Endothelial cell of hepatic sinusoid (primary cell): ENCODE results near the gene TMEM238L.
"Not testable (repeated sequence)": the region's sequence is repeated elsewhere in the genome, so short reads cannot be mapped to it uniquely, and the experiment has no call there.

Experiments used
- in situ Hi-C: cut with HindIII; loops from 2 replicates; pipeline ENCODE4 v1.10.0; 2017; ENCODE audit warnings: low sequenced_read_pairs

The TMEM238L gene, protein sequence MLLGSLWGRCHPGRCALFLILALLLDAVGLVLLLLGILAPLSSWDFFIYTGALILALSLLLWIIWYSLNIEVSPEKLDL

DNA sequence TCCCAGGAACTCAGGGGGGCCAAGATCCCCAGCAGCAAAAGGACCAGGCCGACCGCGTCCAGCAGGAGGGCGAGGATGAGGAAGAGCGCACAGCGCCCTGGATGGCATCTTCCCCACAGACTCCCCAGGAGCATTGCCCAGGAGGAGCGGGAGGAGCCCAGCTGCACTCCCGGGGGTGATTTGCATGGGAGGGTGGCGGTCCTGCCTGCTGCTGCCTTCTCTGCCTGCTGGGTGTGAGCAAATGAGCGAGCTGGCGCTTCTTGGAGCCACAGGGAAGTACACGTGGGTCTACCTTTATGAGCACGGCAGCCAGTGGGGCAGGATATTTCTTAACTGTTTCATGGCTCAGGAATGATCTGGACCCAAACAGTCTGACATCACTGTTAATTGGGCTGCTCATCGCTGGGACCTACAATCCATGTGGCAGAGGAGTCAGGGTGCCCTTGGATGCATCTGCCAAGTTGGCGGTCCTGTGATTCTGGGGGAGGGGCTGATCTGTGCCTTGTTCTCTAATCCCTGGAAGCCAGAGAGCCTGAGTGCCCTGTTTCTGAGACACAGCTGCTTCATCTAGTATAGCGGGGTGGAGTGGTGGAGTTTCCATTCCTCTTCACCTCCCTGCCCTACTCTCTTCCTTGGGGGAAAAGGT lies at the start of gene TMEM238L:
Gene TMEM238L (minus strand): TSS at position 270 of the 646 bp plus-strand sequence. CDS start 136 bp downstream, at position 134.
- in situ Hi-C loops, result no loop called here

DNA sequence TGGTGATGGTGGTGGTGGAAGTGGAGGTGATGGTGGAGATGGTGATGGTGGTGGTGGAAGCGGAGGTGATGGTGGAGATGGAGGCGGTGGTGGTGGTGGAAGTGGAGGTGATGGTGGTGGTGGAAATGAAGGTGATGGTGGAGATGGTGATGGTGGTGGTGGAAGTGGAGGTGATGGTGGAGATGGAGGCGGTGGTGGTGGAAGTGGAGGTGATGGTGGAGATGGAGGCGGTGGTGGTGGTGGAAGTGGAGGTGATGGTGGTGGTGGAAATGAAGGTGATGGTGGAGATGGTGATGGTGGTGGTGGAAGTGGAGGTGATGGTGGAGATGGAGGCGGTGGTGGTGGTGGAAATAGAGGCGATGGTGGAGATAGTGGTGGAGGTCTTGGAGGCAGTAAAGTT lies 42.7 kb upstream of the TMEM238L start:
- in situ Hi-C loops, result not testable (repeated sequence)

DNA sequence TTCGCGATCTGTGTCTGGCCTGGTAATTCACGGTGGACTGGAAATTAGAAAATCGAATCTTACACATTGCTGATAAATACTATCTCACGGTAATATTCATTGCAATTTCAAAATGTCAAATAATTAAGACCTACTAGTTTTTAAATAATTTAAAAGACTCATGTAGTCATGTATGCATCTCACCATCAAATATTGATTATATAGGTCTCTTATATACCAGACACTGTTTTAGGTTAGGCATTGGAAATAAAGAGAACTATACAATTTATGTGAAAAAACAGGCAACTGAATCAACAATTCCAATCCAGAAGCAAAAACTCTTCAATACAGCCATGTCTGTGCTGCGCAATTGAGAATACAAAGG lies 41.5 kb upstream of the TMEM238L start:
- in situ Hi-C loops, result no loop called here

DNA sequence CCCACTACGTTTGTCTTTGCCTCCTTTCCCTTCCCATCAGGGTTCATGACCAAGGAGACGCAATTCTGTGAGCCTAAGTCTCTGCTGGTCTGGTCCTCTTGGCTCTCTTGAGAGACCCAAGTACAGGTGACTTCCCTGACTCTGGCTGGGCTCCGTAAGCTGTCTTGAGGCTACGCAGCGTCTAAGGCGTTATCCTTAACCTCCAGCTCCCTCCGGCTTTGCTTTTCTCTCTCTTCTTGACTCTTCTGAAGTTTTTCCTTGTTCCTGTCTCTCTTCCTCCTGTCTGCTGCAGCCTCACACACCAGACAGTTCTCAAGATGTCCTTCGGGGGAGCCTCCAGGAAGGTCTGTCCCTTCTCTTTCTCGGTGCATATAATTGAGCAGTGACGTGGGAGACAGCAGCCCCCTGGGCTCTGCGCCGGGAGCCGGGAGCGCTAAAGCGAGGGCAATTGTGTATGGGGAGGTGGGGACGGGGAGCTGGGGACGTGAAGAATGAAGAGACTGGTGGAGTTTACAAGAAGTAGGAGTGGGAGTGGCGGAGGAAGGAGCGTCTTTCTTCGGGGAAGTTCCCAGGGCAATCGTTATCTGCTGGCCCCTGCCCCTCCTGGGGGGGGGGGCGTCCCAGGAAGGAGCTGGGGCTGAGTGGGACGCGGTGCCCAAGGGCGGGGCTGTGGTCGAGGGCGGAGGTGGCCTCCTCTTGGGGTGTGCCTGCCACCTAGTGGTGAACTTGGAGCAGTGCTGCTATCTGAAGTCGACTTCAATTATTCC lies 40.9 kb upstream of the TMEM238L start:
- in situ Hi-C loops, result no loop called here

DNA sequence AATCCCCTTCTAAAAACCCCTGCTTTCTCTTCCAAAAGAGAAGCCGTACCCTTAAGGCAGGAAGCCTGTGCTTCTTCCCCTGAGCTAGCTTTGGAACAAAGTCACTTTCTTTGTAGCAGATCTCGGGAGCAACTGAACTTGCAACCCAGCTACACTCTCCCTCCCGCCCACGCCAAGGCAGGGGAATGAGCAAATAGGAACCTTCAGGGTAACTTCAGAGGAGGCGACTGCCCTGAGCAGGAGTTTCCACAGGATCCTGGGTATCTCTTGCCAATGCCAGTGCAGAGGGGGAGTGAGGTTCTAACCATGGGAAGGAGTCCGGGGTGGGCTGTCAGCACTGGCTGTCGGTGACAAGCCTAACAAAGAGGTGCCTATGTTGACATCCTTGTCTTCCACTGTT lies 39.9 kb upstream of the TMEM238L start:
- in situ Hi-C loops, result no loop called here

DNA sequence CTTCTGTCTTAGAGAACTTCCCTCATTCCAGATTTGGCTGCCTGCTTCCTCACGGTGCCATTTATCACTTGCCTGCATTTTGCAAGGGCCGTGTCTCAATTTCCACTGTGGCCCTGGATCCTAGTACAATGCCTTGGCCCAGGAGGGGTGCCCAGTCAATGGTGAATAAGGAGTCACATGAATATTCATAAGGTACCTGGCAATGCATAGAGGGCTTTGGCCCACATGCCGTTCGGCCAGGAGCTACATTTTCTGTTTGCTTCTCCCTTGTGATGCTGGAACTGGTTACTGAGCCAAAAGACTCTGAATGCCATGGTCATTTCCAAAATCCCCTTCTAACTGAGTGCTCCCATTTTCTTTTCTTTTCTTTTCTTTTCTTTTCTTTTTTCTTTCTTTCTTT lies 38.8 kb upstream of the TMEM238L start:
- in situ Hi-C loops, result no loop called here

DNA sequence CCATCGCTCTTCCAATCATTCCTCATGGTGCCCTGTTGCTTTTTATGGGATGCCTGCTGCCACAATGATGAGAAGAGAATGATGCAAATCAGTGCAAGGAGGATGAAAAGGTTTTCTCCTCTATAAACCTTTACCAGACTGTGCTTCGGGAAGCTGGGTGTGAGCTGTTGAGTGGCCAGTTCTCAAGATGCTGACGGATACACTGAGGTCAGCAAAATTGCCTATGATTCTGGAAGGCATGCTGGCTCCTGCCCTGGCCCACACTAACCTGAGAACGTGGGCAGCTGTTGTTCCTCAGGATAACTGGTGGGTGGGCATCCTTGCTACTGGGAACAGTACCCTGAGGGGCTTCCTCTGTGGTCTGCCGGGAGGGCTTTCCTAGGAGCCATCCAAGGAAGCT lies 34.8 kb upstream of the TMEM238L start:
- in situ Hi-C loops, result no loop called here

DNA sequence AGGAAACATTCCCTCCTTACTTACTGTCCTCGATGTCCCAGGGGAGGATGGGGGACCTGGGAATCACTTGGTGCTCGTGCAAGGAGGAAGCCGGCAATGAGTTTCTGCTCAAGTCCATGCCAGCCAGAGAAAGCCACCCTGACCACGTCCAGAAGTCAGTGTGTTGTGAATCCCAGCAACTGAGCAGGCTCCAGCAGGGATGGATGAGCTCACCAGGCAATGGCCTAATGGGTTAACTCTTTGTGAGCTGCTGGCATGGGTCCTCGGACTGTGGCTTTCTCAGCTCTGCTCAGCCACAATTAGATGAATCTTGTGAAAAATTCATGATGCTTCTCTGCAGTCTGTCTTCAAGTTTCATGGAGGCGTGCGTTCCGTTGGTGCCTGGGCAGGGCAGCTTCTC lies 34.0 kb upstream of the TMEM238L start, which contains the start of gene PIRT:
Gene PIRT (minus strand): TSS at position 167 of the 400 bp plus-strand sequence. CDS start 12,442 bp downstream, outside the sequence.
- in situ Hi-C loops, result no loop called here

DNA sequence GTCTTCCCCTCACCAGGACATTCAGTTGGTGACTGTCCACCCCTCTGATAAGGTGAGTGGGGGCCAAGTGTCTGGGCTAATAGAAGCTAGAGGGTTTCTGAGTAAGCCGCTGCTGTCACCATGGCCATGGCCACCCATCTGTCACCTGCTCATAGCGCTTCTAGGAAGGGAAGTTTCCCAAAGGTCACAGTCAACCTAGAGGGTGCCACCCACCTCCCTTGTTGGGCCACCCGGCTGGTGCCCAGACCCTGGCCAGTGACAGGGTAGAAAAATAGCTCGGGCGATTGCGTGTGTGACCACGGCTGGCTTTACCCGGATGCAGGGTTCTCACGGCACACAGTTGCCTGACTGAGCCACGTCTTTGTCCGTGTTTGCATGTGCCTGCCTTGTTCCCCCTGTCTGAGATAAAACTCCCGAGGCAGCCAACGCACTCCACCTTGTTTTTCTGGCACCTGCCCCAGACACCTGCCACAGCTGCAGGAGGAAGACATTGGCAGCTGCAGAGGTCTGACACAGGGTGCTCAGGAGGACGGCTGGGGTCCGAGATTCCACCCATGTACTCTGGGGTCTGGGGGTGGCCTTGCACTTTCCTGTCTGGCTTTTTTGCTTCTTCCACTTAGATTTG lies 33.2 kb upstream of the TMEM238L start:
- in situ Hi-C loops, result no loop called here

DNA sequence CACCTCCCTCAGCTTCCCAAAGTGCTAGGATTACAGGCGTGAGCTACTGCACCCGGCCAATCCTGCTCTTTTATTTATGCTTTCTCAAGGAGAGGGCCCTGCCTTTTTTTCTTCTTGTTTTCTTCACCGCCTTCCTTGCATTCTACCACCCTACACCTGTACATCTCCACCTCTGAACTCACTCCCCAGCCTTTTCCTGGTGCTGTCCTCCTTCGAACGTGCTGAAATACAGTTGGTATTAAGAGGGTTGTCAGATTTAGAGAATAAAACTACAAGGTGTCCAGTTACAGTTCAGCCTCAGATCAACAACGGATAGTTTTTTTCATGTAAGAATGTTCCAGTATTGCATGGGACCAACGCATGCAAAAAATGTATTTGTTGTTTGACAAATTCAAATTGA lies 32.2 kb upstream of the TMEM238L start:
- in situ Hi-C loops, result no loop called here

DNA sequence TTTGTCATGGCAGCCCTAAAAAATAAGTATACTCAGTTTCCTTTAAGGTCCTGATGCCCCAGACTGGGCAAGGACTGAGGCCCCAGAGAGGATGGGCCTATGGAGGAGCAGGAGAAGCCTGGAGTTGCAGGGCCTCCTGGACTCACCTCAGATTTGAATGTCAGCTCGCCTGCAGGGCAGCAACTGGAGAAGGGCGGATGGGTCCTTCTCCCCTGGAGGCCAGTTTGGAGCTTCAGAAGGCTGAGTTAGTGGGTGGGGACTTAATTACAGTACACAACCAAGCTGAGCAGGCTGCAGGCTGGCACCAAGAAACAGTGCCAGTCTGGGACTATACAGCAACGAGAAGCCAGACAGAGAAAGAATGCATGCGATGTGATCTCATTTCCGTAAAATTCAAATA lies 27.8 kb upstream of the TMEM238L start:
- in situ Hi-C loops, result no loop called here

DNA sequence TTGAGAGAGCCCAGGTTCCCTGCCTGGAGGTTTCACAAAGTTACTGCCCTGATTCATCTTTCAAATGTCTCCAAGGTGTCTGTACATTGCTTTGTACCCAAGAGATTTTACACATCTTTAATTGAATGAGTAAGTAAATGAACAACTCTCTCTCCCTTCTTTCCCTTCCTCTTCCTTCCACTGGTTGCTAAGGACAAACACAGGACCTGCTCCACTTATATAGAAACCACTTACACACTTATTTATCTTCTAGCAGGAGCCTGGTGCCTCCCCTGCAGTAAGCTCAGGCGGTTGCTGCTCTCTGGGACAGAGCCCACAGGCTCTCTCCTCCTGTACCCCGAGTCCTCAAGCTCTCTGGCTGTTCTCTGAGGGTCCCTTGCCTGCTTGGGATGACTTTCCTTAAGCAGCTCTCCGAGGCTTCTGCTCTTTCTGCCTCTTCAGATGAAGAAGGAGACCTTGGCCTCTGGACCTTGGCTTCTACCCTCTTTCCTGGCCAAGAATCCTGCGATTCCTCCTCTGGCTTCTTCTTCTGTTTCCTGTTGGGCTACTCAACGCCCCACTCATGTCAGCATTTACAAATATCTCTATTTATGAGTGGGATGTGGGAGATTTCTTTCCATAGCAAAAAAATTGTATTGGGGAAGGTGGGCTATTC lies 24.1 kb upstream of the TMEM238L start:
- in situ Hi-C loops, result no loop called here

DNA sequence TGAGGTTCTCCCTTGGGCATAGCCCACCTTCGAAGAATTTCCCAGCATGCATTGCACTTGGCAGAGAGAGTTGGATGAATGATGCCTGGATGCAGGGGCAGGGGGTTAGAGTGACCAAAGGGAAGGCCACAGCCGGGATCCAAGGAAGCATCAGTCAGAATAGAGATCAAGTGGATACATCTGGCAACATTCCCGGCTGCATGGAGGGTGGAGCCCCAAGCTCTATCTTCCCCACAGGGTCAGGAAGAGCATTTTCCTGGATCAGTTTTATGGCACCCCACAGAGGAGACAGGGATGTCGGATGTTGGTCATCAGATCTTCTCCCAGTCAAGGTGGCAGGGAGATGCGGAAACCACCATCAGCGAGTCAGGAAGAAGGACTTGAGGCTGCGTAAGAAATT lies 21.0 kb upstream of the TMEM238L start:
- in situ Hi-C loops, result no loop called here

DNA sequence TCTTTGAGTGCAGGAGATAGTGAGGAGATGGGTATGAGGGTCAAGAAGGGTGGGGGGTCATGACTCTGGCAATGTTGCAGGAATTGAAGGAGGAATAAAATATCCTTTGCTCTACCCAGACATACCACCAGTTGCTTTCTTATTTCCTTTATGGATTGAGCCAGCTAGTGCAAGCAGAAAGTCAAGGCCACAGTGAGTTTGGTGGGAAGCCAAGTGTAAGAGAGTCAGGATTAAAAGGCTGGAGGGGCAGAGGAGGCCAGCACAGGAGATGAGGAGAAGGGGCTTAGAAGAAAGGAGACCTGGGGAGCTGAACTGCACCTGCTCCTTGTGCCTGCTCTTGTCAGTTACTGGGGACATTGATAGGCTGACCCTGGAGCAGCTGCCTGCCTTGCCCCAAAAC lies 17.9 kb upstream of the TMEM238L start:
- in situ Hi-C loops, result no loop called here

DNA sequence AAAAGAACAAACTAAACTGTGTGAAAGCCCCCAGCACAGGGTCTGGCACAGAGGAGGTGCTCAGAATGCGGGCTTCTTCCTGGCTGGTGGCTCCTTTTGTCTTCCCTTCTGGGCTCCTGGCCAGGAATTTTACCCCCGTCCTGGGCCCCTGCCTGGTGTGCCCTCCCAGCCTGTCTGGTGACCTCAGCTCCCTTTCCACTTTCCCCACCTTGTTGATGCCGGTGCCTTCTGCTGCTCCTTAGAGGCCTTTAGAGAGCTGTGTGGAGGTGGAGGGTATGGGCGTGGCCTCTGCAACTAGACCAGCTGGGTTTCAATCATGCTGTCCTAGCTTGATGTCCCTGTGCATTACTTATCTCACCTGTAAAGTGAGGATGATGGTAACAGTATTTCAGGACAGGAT lies 17.2 kb upstream of the TMEM238L start:
- in situ Hi-C loops, result no loop called here

DNA sequence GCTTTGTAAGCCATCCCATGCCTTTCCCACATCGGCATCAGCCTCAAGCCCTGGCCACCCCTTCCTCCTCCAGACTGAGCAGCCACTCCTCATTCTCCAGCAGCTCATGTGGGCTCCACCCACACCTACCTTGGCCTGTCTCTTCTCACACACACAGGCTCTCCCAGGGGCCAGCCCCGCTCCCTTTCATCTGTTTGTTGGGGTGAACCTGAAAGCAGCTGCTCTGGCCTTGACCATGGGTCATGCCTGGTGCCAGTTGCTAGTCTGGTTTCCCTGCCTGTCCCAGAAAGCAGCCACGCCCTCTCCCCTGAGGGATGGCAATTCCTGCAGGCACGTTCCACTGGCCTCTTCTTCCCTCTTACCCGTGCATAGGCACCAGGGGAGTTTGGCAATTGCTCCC lies 11.4 kb upstream of the TMEM238L start:
- in situ Hi-C loops, result no loop called here

DNA sequence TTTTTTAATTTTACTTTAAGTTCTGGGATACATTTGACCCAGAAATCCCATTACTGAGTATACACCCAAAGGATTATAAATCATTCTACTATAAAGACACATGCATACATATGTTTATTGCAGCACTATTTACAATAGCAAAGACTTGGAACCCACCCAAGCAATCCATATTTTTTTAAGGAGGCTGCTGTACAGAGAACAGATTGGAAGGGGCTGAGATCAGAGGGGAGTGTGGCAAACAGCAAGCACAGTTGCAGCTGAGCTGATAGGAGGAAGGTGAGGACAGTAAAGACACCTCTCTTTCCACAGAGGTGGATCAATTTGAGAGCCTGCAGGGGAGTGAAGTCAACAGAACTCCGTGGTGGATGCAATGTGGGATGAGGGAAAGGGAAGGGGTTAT lies 10.2 kb upstream of the TMEM238L start:
- in situ Hi-C loops, result no loop called here

DNA sequence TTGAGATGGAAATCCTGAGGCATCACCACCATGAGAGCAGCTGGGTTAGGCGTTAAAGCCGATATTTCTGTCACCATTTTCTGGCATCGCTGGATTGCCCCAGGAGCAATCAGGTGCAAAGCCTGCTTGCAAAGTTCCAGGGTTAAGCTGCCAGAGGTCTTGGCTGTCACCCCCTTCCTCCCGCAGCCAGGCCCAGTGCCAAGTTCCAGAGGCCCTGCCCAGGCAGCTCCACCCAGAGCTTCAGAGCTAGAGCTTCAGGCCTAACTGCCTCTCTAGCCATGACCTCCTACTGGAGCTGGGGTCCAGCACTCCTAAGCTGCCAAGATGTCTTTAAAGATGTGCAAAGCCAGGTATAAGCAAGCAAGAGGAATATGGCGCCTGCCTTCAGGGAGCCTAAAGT lies 8.8 kb upstream of the TMEM238L start:
- in situ Hi-C loops, result no loop called here

DNA sequence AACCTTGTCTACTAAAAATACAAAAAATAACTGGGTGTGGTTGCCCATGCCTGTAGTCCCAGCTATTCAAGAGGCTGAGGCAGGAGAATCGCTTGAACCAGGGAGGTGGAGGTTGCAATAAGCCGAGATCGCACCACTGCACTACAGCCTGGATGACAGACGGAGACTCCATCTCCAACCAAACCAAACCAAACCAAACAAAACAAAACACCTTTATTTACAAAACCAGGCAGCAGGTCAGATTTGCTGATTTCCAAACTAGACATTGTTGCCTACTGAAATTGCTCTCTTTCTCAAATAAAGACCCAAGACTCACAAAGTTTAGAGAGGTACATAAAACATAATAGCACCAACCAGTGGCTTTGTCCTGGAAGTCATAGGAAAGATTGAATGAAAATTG lies 5.7 kb upstream of the TMEM238L start:
- in situ Hi-C loops, result no loop called here

DNA sequence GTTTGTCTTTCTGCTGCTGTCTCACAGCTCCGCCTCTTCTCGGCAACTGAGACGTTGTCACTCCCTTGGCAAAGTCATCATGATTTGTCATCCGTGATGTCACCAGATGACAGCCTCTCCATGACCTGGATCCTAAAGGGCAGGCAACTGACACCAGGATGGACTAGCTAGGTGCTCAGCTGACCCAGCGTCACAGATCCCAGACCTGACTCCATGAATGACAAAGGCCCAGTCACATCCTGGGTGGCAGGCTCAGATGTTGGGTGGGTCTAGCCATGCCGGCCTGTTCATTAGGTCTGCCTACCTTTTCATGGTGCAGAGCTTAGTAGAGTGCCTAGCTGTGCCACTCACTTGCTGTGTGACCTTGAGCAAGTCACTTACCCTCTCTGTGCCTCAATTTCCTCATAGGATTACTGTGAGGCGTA lies 3.8 kb upstream of the TMEM238L start:
- in situ Hi-C loops, result no loop called here

DNA sequence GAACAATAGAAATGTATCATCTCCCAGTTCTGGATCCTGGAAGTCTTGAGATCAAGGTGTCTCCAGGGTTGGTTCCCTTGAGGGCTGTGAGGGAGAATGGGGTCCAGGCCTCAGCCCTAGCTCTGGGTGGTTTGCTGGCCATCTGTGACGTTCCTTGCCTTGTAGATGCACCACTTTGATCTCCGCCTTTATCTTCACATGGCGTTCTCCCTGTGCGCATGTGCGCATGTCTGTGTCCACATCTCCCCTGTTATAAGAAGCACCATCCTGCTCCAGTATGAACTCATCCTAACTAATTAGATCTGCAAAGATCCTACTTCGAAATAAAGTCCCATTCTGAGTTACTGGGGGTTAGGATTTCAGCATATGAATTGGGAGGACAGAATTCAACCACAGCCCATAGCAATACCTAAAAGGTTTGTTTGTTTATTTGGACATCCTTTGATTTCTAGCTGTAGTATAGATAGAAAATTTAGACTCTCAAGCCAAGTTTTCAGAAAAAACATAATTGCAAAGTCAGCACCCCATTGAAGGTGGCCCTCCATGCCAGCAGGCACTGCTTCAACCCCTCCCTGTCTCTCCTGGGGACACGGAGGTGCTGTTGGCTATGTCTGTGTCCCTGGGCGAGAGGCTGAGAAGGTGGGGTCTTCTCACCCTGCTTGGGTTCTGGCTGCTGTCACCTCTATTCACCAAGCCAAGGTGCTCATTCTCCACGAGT lies 2.8 kb upstream of the TMEM238L start:
- in situ Hi-C loops, result no loop called here
